Liver (tissue), 10 donors: Measurements from ENCODE around the gene AMMECR1. TPM values are rescaled to one million over a fixed set of nuclear protein-coding genes. Genes with fewer than 3 reads are reported as not detected.
A peak's percentile ranks its signal among the peaks of the same experiment; 100 is the strongest.

Source experiments
- DNase-seq: peaks from one replicate; pipeline ENCODE4 v3.0.0-alpha.2; 2017; ENCODE audit warnings: low spot score
- H3K27ac ChIP-seq, 2 donors: one replicate each; pipeline ENCODE4 v1.7.0; 2013; ENCODE audit warnings: inconsistent platforms in 2 of 2, low read length in 2 of 2, control low read depth in 1 of 2, low read depth in 1 of 2, mild to moderate bottlenecking in 1 of 2
- H3K27me3 ChIP-seq, 4 donors: one replicate each; pipeline versions ENCODE4 v1.6.1 to v1.7.0; 2013; ENCODE audit warnings: low read length in 3 of 4, inconsistent platforms in 1 of 4, mild to moderate bottlenecking in 1 of 4, moderate library complexity in 1 of 4; ENCODE audit not compliant: control insufficient read depth in 4 of 4, insufficient read depth in 4 of 4
- H3K36me3 ChIP-seq, 4 donors: one replicate each; pipeline versions ENCODE4 v1.6.1 to v1.7.0; 2013; ENCODE audit warnings: low read length in 3 of 4, mild to moderate bottlenecking in 3 of 4, low read depth in 1 of 4, moderate library complexity in 1 of 4; ENCODE audit not compliant: control insufficient read depth in 4 of 4, insufficient read depth in 3 of 4
- H3K4me1 ChIP-seq, 4 donors: one replicate each; pipeline versions ENCODE4 v1.6.1 to v1.7.0; 2013; ENCODE audit warnings: low read length in 3 of 4, mild to moderate bottlenecking in 3 of 4, moderate library complexity in 1 of 4; ENCODE audit not compliant: control insufficient read depth in 4 of 4, insufficient read depth in 4 of 4
- H3K4me3 ChIP-seq, 3 donors: one replicate each; pipeline versions ENCODE4 v1.6.1 to v1.7.0; 2013; ENCODE audit warnings: low read length in 3 of 3, control low read depth in 1 of 3, low read depth in 1 of 3, mild to moderate bottlenecking in 1 of 3
- H3K9ac ChIP-seq, 2 donors: one replicate each; pipeline ENCODE4 v1.7.0; 2013; ENCODE audit warnings: low read length in 2 of 2, mild to moderate bottlenecking in 2 of 2, moderate library complexity in 2 of 2, control low read depth in 1 of 2, low read depth in 1 of 2
- H3K9me3 ChIP-seq, 4 donors: one replicate each; pipeline versions ENCODE4 v1.6.1 to v1.7.0; 2013; ENCODE audit warnings: low read length in 3 of 4; ENCODE audit not compliant: control insufficient read depth in 4 of 4
- ATF3 ChIP-seq: IDR thresholded peaks from 2 replicates; pipeline ENCODE4 v1.6.1; 2016; ENCODE audit warnings: antibody characterized with exemption
- CTCF ChIP-seq: fragments of 150-350 bp; IDR thresholded peaks from 2 replicates; pipeline ENCODE4 v1.5.1; 2017; ENCODE audit warnings: improper control_type of control experiment, low read depth, low read length; ENCODE audit not compliant: missing input control
- EGR1 ChIP-seq, 2 donors: IDR thresholded peaks; 2 replicates each; pipeline ENCODE4 v1.6.1; 2016 to 2018; ENCODE audit warnings: antibody characterized with exemption in 2 of 2, low read depth in 2 of 2
- FOXA1 ChIP-seq: IDR thresholded peaks from 2 replicates; pipeline ENCODE4 v1.6.1; 2016; ENCODE audit warnings: antibody characterized with exemption
- FOXA2 ChIP-seq: IDR thresholded peaks from 2 replicates; pipeline ENCODE4 v1.6.1; 2016; ENCODE audit warnings: antibody characterized with exemption
- GABPA ChIP-seq, 2 donors: IDR thresholded peaks in 1 of 2; conservative IDR thresholded peaks in 1 of 2; 2 replicates each; pipeline ENCODE4 v1.6.1; 2016; ENCODE audit warnings: antibody characterized with exemption in 2 of 2, mild to moderate bottlenecking in 1 of 2, moderate library complexity in 1 of 2
- HNF4G ChIP-seq: IDR thresholded peaks from 2 replicates; pipeline ENCODE4 v1.6.1; 2016; ENCODE audit warnings: antibody characterized with exemption
- JUND ChIP-seq, 2 donors: IDR thresholded peaks; 2 replicates each; pipeline ENCODE4 v1.6.1; 2016; ENCODE audit warnings: antibody characterized with exemption in 2 of 2
- MAX ChIP-seq: IDR thresholded peaks from 2 replicates; pipeline ENCODE4 v1.6.1; 2016; ENCODE audit warnings: antibody characterized with exemption
- NR2F2 ChIP-seq: IDR thresholded peaks from 2 replicates; pipeline ENCODE4 v1.6.1; 2016; ENCODE audit warnings: antibody characterized with exemption
- RAD21 ChIP-seq, 2 donors: IDR thresholded peaks; 2 replicates each; pipeline ENCODE4 v1.6.1; 2016; ENCODE audit warnings: antibody characterized with exemption in 2 of 2, mild to moderate bottlenecking in 2 of 2
- REST ChIP-seq: IDR thresholded peaks from 2 replicates; pipeline ENCODE4 v1.6.1; 2016; ENCODE audit warnings: antibody characterized with exemption, mild to moderate bottlenecking
- TAF1 ChIP-seq: conservative IDR thresholded peaks from 2 replicates; pipeline ENCODE4 v1.6.1; 2016; ENCODE audit warnings: antibody characterized with exemption, mild to moderate bottlenecking
- YY1 ChIP-seq: IDR thresholded peaks from 2 replicates; pipeline ENCODE4 v1.6.1; 2016; ENCODE audit warnings: antibody characterized with exemption, mild to moderate bottlenecking
- ZBTB33 ChIP-seq: IDR thresholded peaks from 2 replicates; pipeline ENCODE4 v1.6.1; 2016; ENCODE audit warnings: antibody characterized with exemption
- WGBS: extraction: QIAGEN DNeasy Blood & Tissue Kit; methylation state at CpG from one replicate; pipeline ENCODE4 v1.1.7; 2013; 5-methylcytosine and 5-hydroxymethylcytosine counted together
- polyA plus RNA-seq, 2 donors: library from polyadenylated mRNA; stranded (reverse) in 1 of 2; unstranded in 1 of 2; fragments of 200-250 nt in 1 of 2; fragments of >200 nt in 1 of 2; fragmentation: Nextera tagmentation in 1 of 2; extraction: Ambion mirVana in 1 of 2; gene quantifications; one replicate each; pipeline versions ENCODE4 v1.2.1 to v1.2.3, GENCODE V29; 2013 to 2015
- small RNA-seq: library from RNA; depleted of rRNA; stranded (forward); fragments of <200 nt; gene quantifications from one replicate; pipeline ENCODE3, GENCODE V24; 2014
- total RNA-seq, 2 donors: library from RNA; depleted of rRNA; stranded (reverse); fragments of >200 nt; gene quantifications; one replicate each; pipeline ENCODE4 v1.2.3, GENCODE V29; 2014
- donor health status: healthy.
- donor health status: healthy.
- donor health status: healthy.
- donor health status: healthy.
- donor health status: healthy.

Gene AMMECR1
- total and polyA plus RNA-seq, 4 donors = 1.7 to 30.9 (median 3.6) TPM

- no peaks in the 10 kb centered on the region for H3K36me3 ChIP-seq
- H3K9ac ChIP-seq = no peak overlapping the region
- no peak for DNase-seq
- H3K27me3 ChIP-seq = no peaks in the 10 kb centered on the region
- 25% methylated on average over 4 of the region's 4 CpGs for WGBS
- TF ChIP-seq ATF3 (no peak), REST (no peak), CTCF (peak; percentile 54), NR2F2 (no peak), ZBTB33 (no peak), RAD21 (IDR thresholded peaks at IDR 0.05) (peak; percentile 21 to 69), EGR1 (IDR thresholded peaks at IDR 0.05; ENCODE audit: low read depth in 2 of 2) (no peak), GABPA (IDR thresholded peaks at IDR 0.05 in 1 of 2, conservative IDR thresholded peaks at IDR 0.05 in 1 of 2) (no peak), HNF4G (no peak), FOXA1 (no peak), MAX (no peak), TAF1 (no peak), FOXA2 (no peak), JUND (IDR thresholded peaks at IDR 0.05) (no peak), YY1 (no peak)
- no peaks in the 10 kb centered on the region for H3K4me1 ChIP-seq
- no peaks in the 10 kb centered on the region for H3K9me3 ChIP-seq
- H3K27ac ChIP-seq = no peak overlapping the region
- no peak overlapping the region for H3K4me3 ChIP-seq
Measured at GRCh38 chrX:110145854-110146253, 172.0 kb downstream of the AMMECR1 start.

GRCh38 chrX:110145311-110145710, 172.6 kb downstream of the AMMECR1 start:
- Histone ChIP-seq H3K9ac (no peak overlapping the region), H3K27ac (no peak overlapping the region), H3K9me3 (no peaks in the 10 kb centered on the region), H3K4me1 (no peaks in the 10 kb centered on the region), H3K27me3 (no peaks in the 10 kb centered on the region), H3K36me3 (no peaks in the 10 kb centered on the region), H3K4me3 (no peak overlapping the region)
- TF ChIP-seq MAX (no peak), NR2F2 (no peak)
- DNase-seq = no peak

Small RNAs within 50 kb of the gene (small RNA-seq; reads per million reads assigned to genes)
- gene GNG5P2 (not detected), gene SNORD96B (2.5 reads per million, percentile 89 among the genes with 10 or more reads in this experiment)

Other genes starting within 250 kb of the AMMECR1 start
- gene RTL9, start 40.8 kb upstream of the AMMECR1 start, total RNA-seq = under 1 TPM; 0.25 to 0.37 TPM
- gene RTL9, start 40.8 kb upstream of the AMMECR1 start, polyA plus RNA-seq = under 1 TPM in 1 of 2 donors, not detected in 1; 0.05 TPM